HepG2 (cell line): Measurements from ENCODE around the gene DLX6. TPM values are rescaled to one million over a fixed set of nuclear protein-coding genes. Genes with fewer than 3 reads are reported as not detected.

Experiments used
- ATF7-NPFF ChIP-seq: sonication (generic); formaldehyde crosslinking; IDR thresholded peaks from 2 replicates; pipeline ENCODE4 v1.8.1; 2023; ENCODE audit warnings: mild to moderate bottlenecking, low read depth, missing genetic modification reagents, moderate library complexity
- BHLHE40 ChIP-seq: IDR thresholded peaks from 2 replicates; pipeline ENCODE4 v1.6.1; 2011; ENCODE audit warnings: low read length, improper control_type of control experiment
- E2F2 ChIP-seq: sonication (generic); formaldehyde crosslinking; IDR thresholded peaks from 2 replicates; pipeline ENCODE4 v1.4.0; 2020; ENCODE audit warnings: missing genetic modification reagents, borderline replicate concordance
- FOXK1 ChIP-seq: sonication (generic); formaldehyde crosslinking; IDR thresholded peaks from 2 replicates; pipeline ENCODE4 v1.4.0; 2020; ENCODE audit warnings: low read depth, missing genetic modification reagents, borderline replicate concordance
- GATAD2A ChIP-seq: IDR thresholded peaks from 2 replicates; pipeline ENCODE4 v1.6.1; 2016
- HES4 ChIP-seq: sonication (generic); formaldehyde crosslinking; IDR thresholded peaks from 2 replicates; pipeline ENCODE4 v1.9.0; 2021; ENCODE audit warnings: mild to moderate bottlenecking, missing genetic modification reagents, borderline replicate concordance
- HNRNPK ChIP-seq: fragments of 200-400 bp; formaldehyde crosslinking; IDR thresholded peaks from 2 replicates; pipeline ENCODE4 v1.6.1; 2018; ENCODE audit warnings: low read length, low read depth, moderate library complexity, mild to moderate bottlenecking; ENCODE audit not compliant: poor library complexity, severe bottlenecking
- HOXA9 ChIP-seq: sonication (generic); formaldehyde crosslinking; IDR thresholded peaks from 2 replicates; pipeline ENCODE4 v1.8.1; 2022; ENCODE audit warnings: missing genetic modification reagents, mild to moderate bottlenecking, moderate library complexity, borderline replicate concordance
- KAT2B ChIP-seq: fragments of 150-350 bp; IDR thresholded peaks from 2 replicates; pipeline ENCODE4 v1.6.1; 2014; ENCODE audit warnings: low read depth, low read length, borderline replicate concordance
- MXI1 ChIP-seq: IDR thresholded peaks from 3 replicates; pipeline ENCODE4 v1.6.1; 2012; ENCODE audit warnings: low read depth, low read length, inconsistent platforms, borderline replicate concordance
- NFE2L1 ChIP-seq: sonication (generic); formaldehyde crosslinking; IDR thresholded peaks from 2 replicates; pipeline ENCODE4 v1.4.0; 2020; ENCODE audit warnings: missing genetic modification reagents, mild to moderate bottlenecking, borderline replicate concordance
- RFX5 ChIP-seq: IDR thresholded peaks from 2 replicates; pipeline ENCODE4 v1.6.1; 2011; ENCODE audit warnings: low read depth, low read length, improper control_type of control experiment
- SKIL ChIP-seq: sonication (generic); formaldehyde crosslinking; IDR thresholded peaks from 2 replicates; pipeline ENCODE4 v1.8.0; 2022; ENCODE audit warnings: missing genetic modification reagents, mild to moderate bottlenecking, moderate library complexity, borderline replicate concordance
- SMARCE1 ChIP-seq: fragments of 450-650 bp; IDR thresholded peaks from 2 replicates; pipeline ENCODE4 v1.6.1; 2017; ENCODE audit warnings: borderline replicate concordance
- SSRP1 ChIP-seq: IDR thresholded peaks from 2 replicates; pipeline ENCODE4 v1.6.1; 2016; ENCODE audit warnings: control low read depth
- STAG1 ChIP-seq: sonication (generic); formaldehyde crosslinking; IDR thresholded peaks from 2 replicates; pipeline ENCODE4 v1.4.0; 2020; ENCODE audit warnings: missing genetic modification reagents
- THAP9 ChIP-seq: sonication (generic); formaldehyde crosslinking; IDR thresholded peaks from 2 replicates; pipeline ENCODE4; 2020; ENCODE audit warnings: missing genetic modification reagents, mild to moderate bottlenecking, borderline replicate concordance
- WIZ ChIP-seq: sonication (generic); formaldehyde crosslinking; IDR thresholded peaks from 2 replicates; pipeline ENCODE4 v1.5.1; 2020; ENCODE audit warnings: mild to moderate bottlenecking, missing genetic modification reagents
- ZNF333 ChIP-seq: sonication (generic); formaldehyde crosslinking; IDR thresholded peaks from 2 replicates; pipeline ENCODE4 v1.4.0; 2020; ENCODE audit warnings: mild to moderate bottlenecking, missing genetic modification reagents, borderline replicate concordance
- ZNF367 ChIP-seq: sonication (generic); formaldehyde crosslinking; IDR thresholded peaks from 2 replicates; pipeline ENCODE4 v1.4.0; 2020; ENCODE audit warnings: missing genetic modification reagents, borderline replicate concordance
- ZNF468 ChIP-seq: sonication (generic); formaldehyde crosslinking; IDR thresholded peaks from 2 replicates; pipeline ENCODE4 v1.8.0; 2022; ENCODE audit warnings: mild to moderate bottlenecking, moderate library complexity, missing genetic modification reagents
- ZNF761 ChIP-seq: sonication (generic); formaldehyde crosslinking; conservative IDR thresholded peaks from 2 replicates; pipeline ENCODE4 v1.4.0; 2020; ENCODE audit warnings: mild to moderate bottlenecking, missing genetic modification reagents
- ZNF782 ChIP-seq: sonication (generic); formaldehyde crosslinking; IDR thresholded peaks from 2 replicates; pipeline ENCODE4 v1.4.0; 2020; ENCODE audit warnings: missing genetic modification reagents, mild to moderate bottlenecking, borderline replicate concordance
- ZNF850 ChIP-seq: sonication (generic); formaldehyde crosslinking; conservative IDR thresholded peaks from 2 replicates; pipeline ENCODE4 v1.9.0; 2021; ENCODE audit warnings: mild to moderate bottlenecking, missing genetic modification reagents
- ZSCAN9 ChIP-seq: IDR thresholded peaks from 2 replicates; pipeline ENCODE4 v1.6.1; 2016; ENCODE audit warnings: borderline replicate concordance
- polyA plus RNA-seq, 8 experiments: library from polyadenylated mRNA; depleted of rRNA in 3 of 8; stranded (reverse) in 7 of 8; unstranded in 1 of 8; fragments of >200 nt; fragmentation: Illumina TruSeq in 4 of 8; extraction: Trizol in 4 of 8; gene quantifications; 2 replicates each; pipeline versions ENCODE4 v1.2.1 to v1.2.3, GENCODE V29; 2011 to 2016; ENCODE audit warnings: low read depth in 4 of 8, missing spikeins in 1 of 8, mixed read lengths in 1 of 8; ENCODE audit not compliant: insufficient read depth in 1 of 8
- total RNA-seq, 5 experiments: library from RNA; depleted of rRNA; stranded (reverse); fragments of >200 nt; fragmentation: Illumina TruSeq; extraction: Trizol; gene quantifications; 2 replicates each; pipeline ENCODE4 v1.2.3, GENCODE V29; 2016; ENCODE audit warnings: low read depth in 1 of 5

DLX6 gene
- total and polyA plus RNA-seq, 2 of the 13 experiments (the other 11 are each of a cell fraction or from before 2014, with no cell fraction given), result 3.5 to 5.5 TPM

GRCh38 chr7:97016381-97017191 lies 11.2 kb downstream of the DLX6 start (continued):
- TF ChIP-seq E2F2 (no peak), HES4 (0 out of 2 replicates have a peak, but pooled peaks have one; percentile 12), SKIL (CRISPR knock-in tag) (peak; percentile 69; the same call in 1 of the 2 replicates), GATAD2A (CRISPR knock-in tag) (peak; percentile 62), ZSCAN9 (CRISPR knock-in tag) (no peak), ZNF761 (CRISPR knock-in tag) (0 out of 2 replicates have a peak, but pooled peaks have one; percentile 25), KAT2B (no peak), NFE2L1 (CRISPR knock-in tag) (no peak), BHLHE40 (no peak), SSRP1 (CRISPR knock-in tag) (no peak), STAG1 (CRISPR knock-in tag) (peak; percentile 37), ZNF367 (0 out of 2 replicates have a peak, but pooled peaks have one; percentile 19), ATF7-NPFF (peak; percentile 50; the same call in 1 of the 2 replicates), ZNF333 (no peak), ZNF782 (CRISPR knock-in tag) (peak; percentile 35; the same call in 1 of the 2 replicates), MXI1 (no peak), RFX5 (no peak), ZNF468 (no peak), ZNF850 (CRISPR knock-in tag) (no peak), WIZ (CRISPR knock-in tag) (no peak), THAP9 (CRISPR knock-in tag) (peak; percentile 72; the same call in 1 of the 2 replicates), HOXA9 (CRISPR knock-in tag) (no peak), SMARCE1 (no peak), HNRNPK (peak; percentile 43), FOXK1 (CRISPR knock-in tag) (no peak)
